NCI-H1436 (cell line): ENCODE results near the gene CTBP2.

Source experiments
- DNase-seq: peaks from one replicate; lab custom pipeline; 2025; lab: John Stamatoyannopoulos, UW

Gene CTBP2

DNA sequence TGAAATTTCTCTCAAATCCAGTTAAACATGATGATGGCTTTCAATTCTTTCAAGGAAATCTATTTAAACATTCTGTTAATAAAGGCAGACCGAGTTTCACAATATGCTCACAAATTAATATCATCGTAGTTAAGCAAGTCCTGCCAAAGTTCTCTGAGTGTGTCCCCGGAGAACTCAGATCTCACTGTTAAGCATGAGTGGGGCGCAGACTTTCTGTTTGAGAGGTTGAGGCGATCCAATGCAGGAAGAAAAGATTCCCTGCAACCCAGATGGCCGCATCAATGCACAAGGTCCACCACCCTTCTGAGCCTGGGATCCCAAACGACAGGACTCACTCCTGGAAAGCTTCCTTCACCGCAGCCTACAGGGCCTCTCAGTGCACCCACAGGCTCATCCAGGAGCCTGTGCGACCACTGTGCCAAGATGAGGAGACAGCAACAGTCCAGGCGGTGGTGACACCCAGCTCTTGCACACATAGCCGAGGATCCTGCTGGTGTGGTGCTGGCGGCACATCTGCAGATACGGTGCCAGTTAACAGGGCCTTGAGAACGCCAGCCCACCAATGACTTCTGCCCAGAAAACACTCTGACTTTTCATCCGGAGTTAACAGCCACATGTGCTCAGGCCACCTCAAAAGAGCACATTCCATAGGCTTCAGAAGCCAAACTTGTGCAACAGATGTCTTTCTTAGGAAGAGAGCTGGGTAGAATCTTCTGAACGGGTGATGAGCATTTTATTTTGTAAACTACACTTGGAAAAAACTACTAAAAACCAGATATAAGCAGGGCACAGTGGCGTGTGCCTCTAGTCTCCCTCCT lies 116.3 kb downstream of the CTBP2 start:
- no peak for DNase-seq

DNA sequence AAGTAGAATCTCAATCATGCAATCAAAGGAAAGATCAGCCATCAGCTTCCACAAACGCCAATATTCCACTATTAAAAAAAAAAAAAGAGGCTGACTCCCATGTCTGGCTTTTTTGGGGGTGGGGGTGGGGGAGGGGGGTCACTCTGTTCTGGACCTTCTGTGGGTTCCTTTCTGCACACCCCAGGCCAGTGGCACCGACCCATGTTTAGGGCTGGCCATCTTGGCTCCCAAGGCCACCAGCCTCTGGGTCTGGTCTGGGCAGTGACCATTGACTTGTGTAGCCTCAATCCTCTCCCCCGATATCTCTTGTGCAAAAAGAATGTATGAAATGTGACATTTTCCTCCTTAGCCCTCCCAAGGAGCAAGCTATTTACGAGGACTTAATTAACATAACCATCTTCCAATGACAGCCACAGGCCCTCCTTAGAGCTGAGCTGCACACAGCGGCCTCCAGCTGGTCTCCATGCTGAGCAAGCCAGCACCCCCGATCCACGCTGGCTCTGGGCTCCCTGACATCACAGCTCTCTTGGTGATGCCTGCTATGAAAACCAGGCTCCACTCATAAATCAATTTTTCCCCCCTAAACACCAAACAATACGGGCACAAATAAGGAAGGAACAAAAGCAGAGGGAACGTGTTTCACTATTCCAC lies 118.4 kb downstream of the CTBP2 start:
- DNase-seq: no peak

DNA sequence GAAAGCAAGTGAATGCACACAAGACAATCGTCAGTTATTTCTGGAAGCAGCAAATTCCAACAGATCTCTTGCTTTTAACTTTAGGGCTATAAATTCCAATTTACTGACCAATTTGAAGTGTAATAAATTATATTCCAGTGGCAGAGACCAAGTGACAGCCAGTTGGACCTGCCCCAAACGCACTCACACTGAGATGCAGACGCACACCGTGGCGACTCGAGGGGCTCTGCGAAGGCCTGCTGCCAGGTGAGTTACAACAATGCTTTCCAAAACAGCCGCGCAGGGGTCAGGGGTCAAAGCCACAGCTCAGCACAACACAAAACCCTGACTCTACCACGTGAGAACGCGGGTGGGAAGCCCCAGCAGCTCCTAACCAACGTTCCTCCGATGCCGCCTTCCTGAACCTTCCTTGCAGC lies 121.0 kb downstream of the CTBP2 start:
- no peak for DNase-seq

DNA sequence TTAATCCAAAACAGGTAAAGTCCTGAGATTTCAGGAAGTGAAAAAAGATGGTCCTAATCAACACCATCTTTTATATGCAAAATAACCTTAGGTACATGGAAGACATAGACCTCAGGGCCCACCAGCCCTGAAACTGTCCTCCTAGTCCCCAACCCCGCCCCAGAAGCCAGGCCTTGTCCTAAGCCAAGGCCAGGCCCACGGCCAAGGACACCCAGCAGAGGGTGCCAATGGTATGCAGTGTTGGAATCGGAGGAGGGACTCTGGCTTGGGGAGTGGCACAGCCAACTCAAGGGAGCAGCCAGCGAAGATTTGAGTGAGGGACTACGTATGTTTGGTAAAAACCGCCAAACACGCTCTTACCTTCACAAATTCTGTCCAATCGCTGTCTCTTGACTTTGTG lies 121.7 kb downstream of the CTBP2 start:
- no peak for DNase-seq

DNA sequence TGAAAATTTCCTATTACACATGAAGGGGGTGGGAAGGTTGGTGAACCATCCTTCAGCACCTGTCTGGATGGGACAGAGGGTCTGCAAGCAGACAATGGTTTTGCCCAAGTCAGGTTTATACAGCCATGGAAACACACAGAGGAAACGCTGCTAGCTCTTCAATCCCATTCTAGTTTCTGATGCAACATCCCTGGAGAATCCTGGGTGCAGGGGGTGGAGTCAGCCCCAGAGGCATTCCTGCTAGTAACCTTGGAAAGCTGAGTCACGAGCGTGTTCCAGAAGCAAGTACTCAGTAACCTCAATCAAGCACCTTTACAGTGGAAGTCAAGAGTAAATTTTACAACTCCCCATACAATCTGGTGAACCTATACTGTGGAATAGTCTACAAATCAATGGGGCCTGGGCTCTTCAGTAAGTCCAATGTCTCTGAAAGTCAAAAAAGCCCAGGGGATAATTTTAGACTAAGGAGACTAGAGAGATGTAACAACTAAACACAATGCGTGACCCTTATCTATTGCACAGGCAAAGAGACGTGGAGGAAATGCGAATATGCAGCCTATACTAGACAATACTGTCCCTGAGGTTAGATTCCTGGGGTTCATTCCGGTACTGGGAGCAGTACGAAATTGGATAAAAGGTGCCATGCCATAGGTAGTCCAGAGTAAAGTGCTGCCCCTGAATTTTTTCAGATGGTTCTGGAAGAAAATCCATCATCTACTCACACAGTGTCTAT lies 123.1 kb downstream of the CTBP2 start:
- no peak for DNase-seq

DNA sequence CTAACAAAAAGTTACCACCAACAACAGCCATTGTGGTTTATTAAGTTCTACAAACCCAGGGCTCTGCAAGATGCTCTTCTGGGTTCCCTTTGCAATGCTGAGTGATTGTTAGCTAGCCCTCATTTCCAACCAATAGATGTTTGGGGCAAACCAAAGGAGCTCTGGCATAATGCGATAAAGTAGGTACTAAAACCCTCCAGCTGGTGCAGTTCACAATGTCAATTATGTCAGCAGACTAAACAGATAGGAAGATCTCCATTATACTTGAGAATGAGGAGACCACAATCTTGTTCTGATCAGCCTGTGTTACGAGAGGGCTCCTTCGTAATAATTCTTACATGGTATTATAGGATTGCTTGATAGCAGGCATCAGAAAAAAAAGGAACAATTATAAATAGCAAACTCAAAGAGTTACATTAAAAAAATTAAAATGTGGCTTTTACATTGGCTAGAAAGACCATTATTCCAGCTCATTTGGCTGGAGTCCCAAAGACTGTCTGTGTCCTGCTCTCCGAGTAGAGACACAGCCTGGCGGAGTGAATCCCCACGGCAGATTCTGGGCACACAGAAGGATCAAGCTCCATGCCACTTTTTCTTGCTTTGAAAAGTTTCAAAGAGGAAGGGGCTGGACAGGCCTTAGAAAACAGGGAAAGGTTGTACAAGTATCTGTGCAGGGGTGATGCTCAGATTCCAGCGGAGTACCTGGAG lies 124.6 kb downstream of the CTBP2 start:
- no peak for DNase-seq

DNA sequence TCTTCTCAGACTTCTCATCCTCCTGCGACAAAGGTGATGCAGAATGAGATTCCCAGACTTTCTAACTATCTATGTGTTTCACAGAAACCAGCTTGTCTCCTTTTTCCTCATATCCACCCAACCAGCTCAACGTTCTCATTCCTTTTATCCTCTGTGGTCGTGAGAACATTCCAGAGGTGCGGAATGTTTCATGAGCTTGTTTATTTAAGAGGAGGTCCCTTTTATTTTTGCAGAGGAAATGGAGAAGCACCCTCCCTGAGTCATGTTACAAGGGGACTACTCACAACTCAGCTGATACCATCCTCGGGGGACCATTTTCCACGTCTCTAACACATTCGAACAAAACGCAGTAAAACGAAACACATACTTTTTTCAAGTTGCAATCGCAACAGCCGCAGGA lies 125.2 kb downstream of the CTBP2 start:
- DNase-seq: no peak

DNA sequence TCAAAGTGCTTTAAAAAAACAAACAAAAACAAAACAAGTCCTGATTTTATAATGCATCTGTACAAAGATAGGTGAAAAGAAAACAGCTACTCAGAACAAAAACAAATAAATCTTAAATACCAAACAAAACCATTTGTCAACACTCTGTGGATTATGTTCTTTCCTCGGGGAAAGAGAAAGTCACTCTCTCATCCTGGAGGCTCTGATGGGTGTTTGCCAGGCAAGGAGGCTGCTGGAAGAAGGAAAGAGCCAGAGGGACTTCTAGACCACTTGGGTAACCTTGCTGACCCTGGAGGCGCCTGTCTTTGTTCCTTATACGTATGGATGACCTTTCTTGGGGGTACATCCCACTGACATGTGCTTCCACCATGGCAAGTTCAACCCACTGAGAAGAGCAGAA lies 125.7 kb downstream of the CTBP2 start:
- DNase-seq: no peak

DNA sequence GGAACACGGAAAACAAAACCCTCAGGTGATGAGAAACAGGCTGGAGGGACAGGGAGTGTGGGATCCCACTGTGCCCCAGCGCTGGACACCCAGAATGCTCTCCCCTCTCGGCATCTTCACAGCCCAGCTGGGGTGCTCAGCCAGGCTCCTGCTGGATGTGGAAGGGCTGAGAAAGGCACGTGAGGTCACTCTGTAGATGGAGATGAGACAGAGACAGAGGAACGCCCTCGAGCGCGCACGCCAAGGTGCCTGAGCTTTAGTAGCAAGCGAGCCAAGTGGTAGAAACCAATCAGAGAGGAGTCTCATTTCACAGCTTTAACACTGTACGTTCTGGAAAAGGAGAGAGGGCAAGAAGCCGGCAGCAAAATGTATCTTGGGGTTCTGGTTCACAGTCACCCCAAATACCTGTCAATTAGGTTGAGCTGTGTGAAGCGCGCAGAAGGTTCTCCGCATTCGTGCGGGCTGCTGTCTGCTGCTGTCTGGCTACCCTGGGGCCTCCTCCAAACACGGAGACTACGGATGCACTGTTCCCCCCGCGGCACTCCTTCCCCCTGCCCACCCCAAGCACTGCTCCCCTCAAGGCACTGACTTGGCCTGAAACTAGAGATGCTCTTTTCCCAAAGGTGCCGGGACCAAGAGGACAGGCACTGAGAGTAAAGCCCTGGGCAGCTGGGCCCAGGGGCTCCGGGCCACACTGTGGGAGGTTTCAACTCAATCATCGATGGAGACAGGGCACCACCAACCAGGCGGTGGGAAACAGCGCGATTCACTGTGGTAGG lies 127.0 kb downstream of the CTBP2 start:
- DNase-seq: no peak

DNA sequence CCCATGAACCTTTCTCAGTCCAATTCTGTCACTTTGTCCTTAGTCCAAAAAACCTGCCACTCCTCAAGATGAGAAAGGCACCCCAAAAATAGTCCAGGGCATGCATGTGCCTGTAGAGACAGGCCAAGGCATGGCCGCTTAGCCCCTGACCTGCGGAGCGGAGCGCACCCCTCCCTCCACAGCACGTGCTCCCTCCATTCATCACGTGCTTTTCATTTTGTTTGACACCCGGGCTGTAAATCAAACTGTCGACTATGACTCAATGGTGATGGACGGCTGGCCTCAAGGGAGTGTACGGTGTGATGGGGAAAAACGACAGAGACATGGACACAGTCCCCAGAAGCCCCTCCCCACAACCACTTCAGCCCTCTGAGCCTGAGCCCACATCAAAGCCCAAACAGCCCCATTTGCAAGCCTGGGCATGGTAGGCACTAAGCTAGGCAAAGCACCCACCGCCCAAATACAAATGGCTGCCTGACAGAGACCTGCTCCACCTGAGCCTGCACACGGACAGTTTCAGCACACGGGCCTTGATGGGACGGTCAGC lies 127.8 kb downstream of the CTBP2 start:
- DNase-seq: no peak

DNA sequence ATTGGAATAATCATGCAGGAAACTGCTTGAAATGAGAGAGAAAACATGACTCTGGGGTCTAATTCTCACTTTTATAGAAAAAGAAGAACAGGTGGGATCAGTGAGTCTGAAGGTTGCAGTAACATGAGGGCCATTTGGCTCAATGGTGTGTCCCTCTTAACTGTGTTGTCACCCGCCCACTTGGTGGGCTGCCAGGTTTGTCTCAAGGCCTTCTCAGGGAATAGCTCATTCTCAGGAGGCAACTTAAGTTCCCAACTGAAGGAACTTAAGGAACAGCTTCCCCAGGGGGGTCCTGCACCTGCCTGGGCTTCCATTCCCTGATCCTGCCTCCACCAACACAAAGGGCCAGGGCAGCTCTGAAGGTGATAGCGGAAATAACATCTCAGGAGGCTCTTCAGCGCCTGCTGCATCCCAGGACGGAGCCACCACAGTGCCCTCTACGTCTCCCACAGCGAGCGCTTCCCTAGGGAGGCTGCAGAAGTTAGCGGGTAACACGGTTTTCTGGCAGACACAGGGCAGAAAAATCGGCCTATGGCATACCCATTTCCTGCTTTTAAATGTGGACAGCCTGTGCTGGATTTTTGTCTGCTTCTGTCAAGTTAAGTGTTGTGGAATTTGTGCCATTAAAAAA lies 129.7 kb downstream of the CTBP2 start:
- DNase-seq: no peak

DNA sequence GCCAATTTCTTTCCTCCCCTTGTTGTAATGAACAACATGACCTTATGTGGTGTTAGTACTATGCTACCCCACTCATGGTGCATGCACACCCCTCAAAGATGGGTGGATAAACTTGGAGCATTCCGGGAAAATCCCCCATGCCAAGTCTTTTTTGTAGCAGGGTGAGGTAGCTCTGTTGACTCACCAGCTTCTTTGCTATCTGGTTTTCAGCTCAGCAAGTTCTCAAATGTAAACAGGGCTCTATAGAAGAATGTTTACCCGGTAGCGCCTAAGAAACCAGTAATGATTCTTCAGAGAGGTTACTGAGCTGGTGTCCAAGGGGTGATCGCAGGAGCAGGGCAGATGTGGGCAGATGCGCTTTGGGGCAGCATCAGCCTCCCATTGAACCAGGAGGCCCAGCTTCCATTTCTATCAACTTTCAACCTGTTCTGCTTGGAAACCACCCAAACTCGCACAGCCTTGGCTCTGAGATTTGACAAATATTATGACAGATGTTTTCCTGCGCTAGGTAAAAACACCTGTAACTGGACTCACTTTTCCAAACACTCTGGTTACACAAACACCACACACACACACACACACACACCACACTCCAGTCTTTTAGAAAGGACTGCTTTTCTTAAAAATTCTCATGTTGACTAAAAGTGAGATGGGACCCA lies 130.7 kb downstream of the CTBP2 start:
- no peak for DNase-seq

DNA sequence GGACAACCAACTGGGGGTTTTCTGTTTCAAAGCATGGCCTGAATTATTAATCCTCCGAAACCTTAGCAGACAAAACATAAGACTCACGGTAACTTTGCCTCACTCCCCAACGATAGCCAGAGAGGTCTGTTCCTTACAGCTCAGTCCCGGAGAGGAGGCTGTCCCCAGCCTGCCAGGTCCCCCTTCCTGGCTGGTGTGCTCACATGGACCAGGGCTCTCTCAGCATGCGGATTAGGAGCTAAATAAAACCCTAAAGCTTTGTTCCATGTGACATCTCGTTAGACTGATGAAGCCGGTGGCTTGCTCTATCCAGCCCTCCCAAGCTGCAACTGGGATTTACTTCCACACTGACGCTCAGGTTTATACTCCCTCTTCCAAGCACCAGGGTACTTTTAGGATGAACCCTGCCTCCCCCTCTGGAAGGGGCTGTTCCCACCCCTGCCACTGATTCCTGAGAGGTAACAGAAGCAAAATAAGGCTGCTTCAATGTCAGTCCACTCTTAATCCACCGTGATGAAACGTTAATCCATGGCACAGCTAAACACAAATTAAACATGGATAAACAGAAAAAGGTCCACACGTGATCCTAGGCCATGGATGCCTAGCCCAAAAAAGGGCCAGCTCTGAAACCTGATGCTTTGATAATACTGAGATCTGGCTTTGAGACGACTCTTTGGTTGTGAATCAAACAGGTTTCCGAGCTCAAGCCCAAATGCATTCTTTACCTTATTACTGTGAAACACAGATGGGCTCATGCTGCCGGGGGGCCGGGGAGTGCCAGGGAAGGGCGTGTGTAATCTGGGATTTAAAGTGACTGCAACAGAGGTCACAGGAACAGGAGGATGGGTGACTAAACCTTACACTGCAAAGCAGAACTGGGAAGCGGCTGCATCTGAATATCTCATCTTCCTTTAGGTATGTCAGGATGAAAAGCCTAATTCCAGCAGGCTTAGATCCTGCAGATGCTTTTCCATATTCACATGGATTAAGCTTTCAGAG lies 132.2 kb downstream of the CTBP2 start:
- DNase-seq: no peak

DNA sequence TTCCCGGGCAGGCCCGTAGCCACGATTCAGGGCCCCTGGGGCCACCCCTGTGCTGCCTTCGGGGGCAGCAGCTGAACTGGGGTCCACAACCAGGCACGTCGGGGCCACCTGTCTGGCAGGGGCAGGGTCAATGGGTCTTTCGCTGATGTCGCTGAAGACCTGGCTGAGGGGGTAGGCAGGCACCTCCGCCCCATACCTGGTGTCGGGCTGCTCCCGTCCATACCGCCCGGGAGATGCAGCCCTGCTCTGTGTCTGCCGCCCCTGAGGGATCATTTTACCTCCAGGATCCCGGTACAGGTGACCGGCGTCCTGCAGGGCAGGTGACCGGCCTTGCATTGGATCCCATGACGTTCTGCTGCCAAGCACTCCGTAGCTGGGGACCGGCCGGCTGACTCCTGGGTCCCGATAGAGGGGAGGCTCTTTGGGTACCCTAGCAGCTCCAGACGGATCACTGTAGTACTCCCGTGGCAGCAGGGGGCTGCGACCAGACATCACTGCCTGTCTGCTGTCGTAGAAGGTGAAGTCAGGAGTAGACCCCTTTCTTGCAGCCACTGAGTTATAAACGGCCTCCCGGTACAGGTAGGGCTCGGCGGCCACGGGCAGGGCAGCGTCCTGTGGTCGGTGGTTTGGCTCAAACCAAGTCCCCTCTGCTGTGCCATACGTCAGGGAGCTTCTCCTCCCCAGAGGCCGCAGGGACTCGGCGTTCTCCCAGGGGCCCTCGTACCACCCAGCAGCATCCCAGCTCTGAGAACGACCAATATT lies 133.2 kb downstream of the CTBP2 start:
- no peak for DNase-seq

DNA sequence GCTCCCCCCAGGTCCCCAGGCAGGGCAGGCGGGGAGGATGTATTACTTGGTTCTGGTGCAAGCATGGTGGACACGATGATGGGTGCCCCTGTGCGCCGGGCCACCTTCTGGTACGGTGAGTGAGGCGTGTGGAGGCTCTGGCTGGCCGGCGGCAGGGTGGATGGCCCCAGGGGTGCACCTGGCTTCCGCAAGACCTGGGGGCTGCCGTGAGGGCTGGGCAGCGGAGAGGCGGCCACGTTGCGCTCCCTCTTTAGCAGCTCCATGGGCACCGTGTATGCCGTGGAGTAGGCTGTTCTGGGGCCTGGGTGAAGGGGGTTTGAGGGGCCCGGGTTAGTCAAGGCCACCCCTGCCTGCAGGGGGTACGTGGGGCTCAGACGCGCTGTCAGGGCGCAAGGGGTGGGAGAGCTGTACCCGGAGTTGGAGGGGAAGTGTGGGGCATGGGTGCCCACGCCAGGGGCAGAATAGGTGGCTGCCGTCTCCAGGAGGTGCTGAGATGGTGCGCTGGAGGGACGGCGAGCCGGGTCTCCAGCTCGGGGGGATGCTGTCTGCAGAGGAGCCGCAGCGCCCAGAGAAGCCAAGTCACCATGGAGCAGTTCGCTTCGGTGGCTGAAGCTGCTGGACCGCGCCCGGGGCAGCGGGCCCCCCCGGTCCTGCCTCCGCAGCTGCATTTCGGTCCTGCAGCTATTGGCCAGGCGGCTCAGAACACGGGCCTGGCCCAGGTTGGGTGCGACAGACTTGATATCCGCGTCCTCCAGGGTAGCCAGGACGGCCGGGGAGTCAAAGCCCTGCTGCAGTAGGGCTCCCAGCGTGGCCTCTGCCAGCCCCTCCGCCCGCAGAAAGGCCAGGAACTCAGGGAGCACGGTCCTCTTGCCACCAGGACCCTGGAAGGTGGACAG lies 134.1 kb downstream of the CTBP2 start:
- no peak for DNase-seq

DNA sequence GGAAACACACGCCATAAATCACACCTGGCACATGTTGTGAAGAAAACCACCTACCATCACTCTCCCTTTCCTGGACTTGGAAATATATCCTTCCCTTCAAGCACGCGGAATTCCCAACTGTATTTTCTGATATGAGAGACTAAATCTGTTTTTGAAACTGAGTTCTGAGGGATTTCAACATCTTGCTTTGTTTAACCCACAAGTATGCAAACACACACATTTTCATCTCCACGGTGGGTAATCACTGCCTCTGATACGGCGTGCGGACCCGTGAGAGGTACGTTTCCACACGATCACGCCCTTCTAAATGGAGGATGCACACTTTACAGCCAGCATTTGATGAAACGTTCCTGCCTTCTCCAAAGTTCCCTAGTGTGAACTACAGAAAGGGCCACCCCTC lies 135.0 kb downstream of the CTBP2 start:
- DNase-seq: no peak
